PC-9 (cell line): ENCODE results near the gene RHOBTB1. TPM values are rescaled to one million over a fixed set of nuclear protein-coding genes. Genes with fewer than 3 reads are reported as not detected.

Source experiments
- BruUV-seq: library from RNA; stranded (reverse); fragments of 400-500 nt; replicated peaks from 2 replicates; lab custom pipeline; 2021; lab: Mats Ljungman, UMichigan
- CTCF ChIA-PET: fragments of 300-600 bp; sonication (Branson Sonifier 250); formaldehyde crosslinking; loops from one replicate; lab custom pipeline; 2022; ENCODE audit warnings: antibody characterized with exemption; lab: Charles Lee
- POLR2A ChIA-PET: fragments of 300-600 bp; sonication (Branson Sonifier 250); formaldehyde crosslinking; loops from one replicate; lab custom pipeline; 2022; ENCODE audit warnings: antibody characterized with exemption; ENCODE audit not compliant: unreplicated experiment; lab: Charles Lee
- DNase-seq, 2 experiments: peaks; one replicate each; pipeline versions ENCODE4 v3.0.0 to v3.0.0-alpha.2; 2015 to 2022; ENCODE audit warnings: mixed read lengths in 1 of 2
- H2AFZ ChIP-seq: fragments of 200-600 bp; sonication (generic); 2 replicates; pipeline ENCODE4 v1.8.1; 2017; ENCODE audit warnings: antibody characterized with exemption
- H3F3A ChIP-seq: fragments of 200-600 bp; sonication (generic); 2 replicates; pipeline ENCODE4 v1.8.1; 2017; ENCODE audit warnings: antibody characterized with exemption, mild to moderate bottlenecking, low read depth; ENCODE audit not compliant: insufficient read depth
- H3K27ac ChIP-seq: fragments of 200-600 bp; sonication (generic); 2 replicates; pipeline ENCODE4 v1.6.1; 2016; ENCODE audit warnings: mixed run types
- H3K27me3 ChIP-seq: fragments of 200-600 bp; sonication (generic); 2 replicates; pipeline ENCODE4 v1.6.1; 2016; ENCODE audit warnings: low read depth, mixed run types; ENCODE audit not compliant: insufficient read depth
- H3K36me3 ChIP-seq: fragments of 200-600 bp; sonication (generic); 2 replicates; pipeline ENCODE4 v1.6.1; 2016; ENCODE audit warnings: low read depth, mixed run types
- H3K4me1 ChIP-seq: fragments of 200-600 bp; sonication (generic); replicated peaks from 2 replicates; pipeline ENCODE4 v1.6.1; 2016; ENCODE audit warnings: mixed run types; ENCODE audit not compliant: insufficient read depth
- H3K4me2 ChIP-seq: fragments of 200-600 bp; sonication (generic); 2 replicates; pipeline ENCODE4 v1.6.1; 2017; ENCODE audit warnings: mixed run types
- H3K4me3 ChIP-seq: fragments of 200-600 bp; sonication (generic); 2 replicates; pipeline ENCODE4 v1.6.1; 2016; ENCODE audit warnings: mixed run types
- H3K79me2 ChIP-seq: fragments of 200-600 bp; sonication (generic); 2 replicates; pipeline ENCODE4 v1.6.1; 2017; ENCODE audit warnings: low read depth, mixed run types
- H3K9me2 ChIP-seq: fragments of 200-600 bp; sonication (generic); 2 replicates; pipeline ENCODE4 v1.8.1; 2017; ENCODE audit warnings: mild to moderate bottlenecking; ENCODE audit not compliant: insufficient read depth
- H3K9me3 ChIP-seq: fragments of 200-600 bp; sonication (generic); 2 replicates; pipeline ENCODE4 v1.8.1; 2016; ENCODE audit warnings: low read depth; ENCODE audit not compliant: insufficient read depth
- H4K20me1 ChIP-seq: fragments of 200-600 bp; sonication (generic); 2 replicates; pipeline ENCODE4 v1.8.1; 2017; ENCODE audit not compliant: insufficient read depth
- EZH2 ChIP-seq: fragments of 200-600 bp; sonication (generic); IDR thresholded peaks from 2 replicates; pipeline ENCODE4 v1.8.0; 2017; ENCODE audit warnings: antibody characterized with exemption, low read depth
- intact Hi-C: fragments of 100-400 bp; cut with micrococcal nuclease; formaldehyde crosslinking; loops from one replicate; pipeline ENCODE4 v1.10.0; 2022; ENCODE audit not compliant: unreplicated experiment
- total RNA-seq: library from RNA; stranded (reverse); gene quantifications from 2 replicates; pipeline ENCODE4 v1.2.3, GENCODE V29; 2021
- TF ChIP-seq, protein P1 (sequence below): fragments of 200-600 bp; sonication (generic); conservative IDR thresholded peaks from 2 replicates; pipeline ENCODE4 v1.6.1; 2017; ENCODE audit warnings: mixed run types, antibody characterized with exemption, mild to moderate bottlenecking, moderate library complexity

RHOBTB1 gene
- total RNA-seq, 1 experiment from 2014 or later: 5.2 TPM

DNA sequence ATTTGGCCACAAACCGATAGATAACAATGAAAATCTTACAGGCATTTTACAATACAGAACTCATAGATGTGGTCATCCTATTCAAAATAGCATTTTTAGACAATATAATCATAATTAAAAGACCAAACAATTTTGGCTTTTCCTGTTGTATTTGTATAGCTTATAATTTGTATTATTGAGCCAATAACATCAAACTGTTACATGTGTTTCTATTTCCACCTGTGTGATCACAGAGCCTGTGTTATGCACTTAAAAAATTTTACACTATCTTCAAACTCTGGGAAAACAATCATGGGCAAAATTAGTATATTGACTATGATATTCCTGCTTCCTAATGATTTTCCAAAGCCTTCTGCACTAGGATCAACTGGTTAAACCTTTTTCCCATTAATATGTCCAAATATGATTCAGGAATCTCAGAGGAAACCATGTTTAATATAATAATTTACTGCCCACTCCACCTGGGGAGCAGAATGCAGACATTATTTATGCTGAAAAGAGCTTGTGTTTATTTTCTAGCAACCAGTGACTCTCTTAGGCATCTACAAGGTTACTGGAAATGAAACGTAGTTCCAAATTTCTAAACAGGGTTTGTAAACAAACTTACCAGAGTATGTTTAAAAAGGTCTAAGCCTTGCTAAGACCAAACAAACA is 1.7 kb downstream of the RHOBTB1 start:
- Histone ChIP-seq H3K36me3 (no peaks in the 10 kb centered on the region), H3K9me3 (no peaks in the 10 kb centered on the region), H3K4me1 (peaks cover 12% of the 10 kb centered on the region), H2AFZ (peak overlapping the region; percentile 99), H3K27me3 (no peaks in the 10 kb centered on the region), H3K4me2 (peak overlapping the region; percentile 95), H3K27ac (no peak overlapping the region), H3F3A (0 out of 2 replicates have a peak, but pooled peaks cover 4% of the 10 kb centered on the region), H3K4me3 (peak overlapping the region; percentile 95), H4K20me1 (no peaks in the 10 kb centered on the region), H3K79me2 (0 out of 2 replicates have a peak, but pooled peaks cover 3% of the 10 kb centered on the region), H3K9me2 (no peaks in the 10 kb centered on the region)
- ChIA-PET POLR2A (interaction anchor here (0.6 kb wide), 1 partner anchor 38 kb away, joined by 6 read pairs; no protein-coding TSS in a partner anchor), CTCF (no interaction called here)
- DNase-seq: no peak
- TF ChIP-seq, protein P1, sequence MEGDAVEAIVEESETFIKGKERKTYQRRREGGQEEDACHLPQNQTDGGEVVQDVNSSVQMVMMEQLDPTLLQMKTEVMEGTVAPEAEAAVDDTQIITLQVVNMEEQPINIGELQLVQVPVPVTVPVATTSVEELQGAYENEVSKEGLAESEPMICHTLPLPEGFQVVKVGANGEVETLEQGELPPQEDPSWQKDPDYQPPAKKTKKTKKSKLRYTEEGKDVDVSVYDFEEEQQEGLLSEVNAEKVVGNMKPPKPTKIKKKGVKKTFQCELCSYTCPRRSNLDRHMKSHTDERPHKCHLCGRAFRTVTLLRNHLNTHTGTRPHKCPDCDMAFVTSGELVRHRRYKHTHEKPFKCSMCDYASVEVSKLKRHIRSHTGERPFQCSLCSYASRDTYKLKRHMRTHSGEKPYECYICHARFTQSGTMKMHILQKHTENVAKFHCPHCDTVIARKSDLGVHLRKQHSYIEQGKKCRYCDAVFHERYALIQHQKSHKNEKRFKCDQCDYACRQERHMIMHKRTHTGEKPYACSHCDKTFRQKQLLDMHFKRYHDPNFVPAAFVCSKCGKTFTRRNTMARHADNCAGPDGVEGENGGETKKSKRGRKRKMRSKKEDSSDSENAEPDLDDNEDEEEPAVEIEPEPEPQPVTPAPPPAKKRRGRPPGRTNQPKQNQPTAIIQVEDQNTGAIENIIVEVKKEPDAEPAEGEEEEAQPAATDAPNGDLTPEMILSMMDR: no peak
- TF ChIP-seq EZH2: no peak
- BruUV-seq: no TSS peak
- intact Hi-C loops: no loop called here

DNA sequence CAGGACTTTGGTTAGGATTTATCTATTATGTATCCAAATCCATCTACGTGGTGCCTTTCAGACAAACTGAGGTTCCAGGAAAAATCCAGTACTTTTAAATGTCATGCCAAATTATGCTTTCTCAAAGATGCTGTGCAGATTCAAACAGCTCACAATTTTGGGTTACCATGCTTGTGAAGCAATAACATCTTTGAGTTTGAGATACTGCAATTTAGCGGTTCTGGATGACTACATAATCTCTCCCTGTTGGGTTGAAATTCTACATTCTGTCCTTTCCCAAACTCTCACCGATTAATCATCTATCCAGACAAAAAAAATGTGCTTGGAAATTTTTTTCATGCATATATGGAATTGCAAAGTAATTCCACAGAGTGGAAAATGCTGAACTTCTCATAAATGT is 3.5 kb downstream of the RHOBTB1 start:
- intact Hi-C loops: no loop called here
- TF ChIP-seq, protein P1: no peak
- no peak for TF ChIP-seq EZH2
- peaks cover 12% of the 10 kb centered on the region for H3K4me1 ChIP-seq
- H3K9me2 ChIP-seq: no peaks in the 10 kb centered on the region
- 0 out of 2 replicates have a peak, but pooled peaks cover 4% of the 10 kb centered on the region for H3F3A ChIP-seq
- H3K27ac ChIP-seq: no peak overlapping the region
- 0 out of 2 replicates have a peak, but pooled peaks cover 3% of the 10 kb centered on the region for H3K79me2 ChIP-seq
- no peaks in the 10 kb centered on the region for H4K20me1 ChIP-seq
- ChIA-PET POLR2A (no interaction called here), CTCF (no interaction called here)
- DNase-seq: no peak
- H3K4me3 ChIP-seq: no peak overlapping the region
- no peaks in the 10 kb centered on the region for H3K36me3 ChIP-seq
- H3K9me3 ChIP-seq: no peaks in the 10 kb centered on the region
- BruUV-seq: no TSS peak
- H3K4me2 ChIP-seq: no peak overlapping the region
- H2AFZ ChIP-seq: no peak overlapping the region
- H3K27me3 ChIP-seq: no peaks in the 10 kb centered on the region

DNA sequence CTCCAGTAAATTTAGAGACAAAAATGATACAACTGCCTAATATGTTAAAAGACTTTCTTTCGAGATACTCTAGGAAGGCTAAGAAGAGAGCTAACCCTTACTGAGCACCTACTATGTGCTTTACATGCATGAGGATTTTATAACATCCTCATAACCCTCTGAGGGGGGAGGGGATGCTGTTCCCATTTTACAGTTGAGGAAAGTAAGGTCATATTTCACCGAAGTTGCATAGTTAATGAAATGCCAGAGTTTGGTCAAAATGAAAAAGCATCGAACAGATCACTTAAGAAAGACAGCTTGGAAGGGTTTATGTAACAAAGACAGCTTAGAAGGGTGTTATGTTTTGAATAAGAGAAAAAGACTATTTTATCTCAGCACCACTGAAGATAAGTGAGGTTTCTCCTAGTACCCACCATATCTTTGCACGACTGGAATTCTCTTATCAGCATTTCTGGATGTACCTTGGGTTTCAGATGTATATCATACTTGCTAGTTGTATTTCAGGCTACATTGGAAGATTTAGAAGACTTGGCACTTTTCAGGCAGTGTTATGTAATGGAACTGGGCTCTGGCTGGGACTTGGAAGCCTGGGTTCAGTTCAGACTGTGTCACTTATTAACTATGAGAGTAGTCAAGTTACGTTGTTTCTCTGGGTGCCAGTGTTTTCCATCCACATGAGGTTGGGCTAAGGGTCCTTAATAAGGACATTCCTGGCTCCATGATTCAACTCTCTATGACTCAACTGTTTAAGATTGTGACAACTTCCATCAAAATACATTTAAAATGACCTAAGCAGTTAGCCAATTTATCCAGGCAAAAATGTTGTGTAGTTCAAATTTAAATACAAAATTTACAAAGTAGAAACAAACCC is 6.0 kb downstream of the RHOBTB1 start:
- intact Hi-C loops: no loop called here
- Histone ChIP-seq H3K4me1 (peaks cover 11% of the 10 kb centered on the region), H3K4me3 (no peak overlapping the region), H3K4me2 (no peak overlapping the region), H3K79me2 (0 out of 2 replicates have a peak, but pooled peaks cover 3% of the 10 kb centered on the region), H4K20me1 (no peaks in the 10 kb centered on the region), H3K36me3 (no peaks in the 10 kb centered on the region), H3F3A (0 out of 2 replicates have a peak, but pooled peaks cover 4% of the 10 kb centered on the region), H3K9me2 (no peaks in the 10 kb centered on the region), H3K9me3 (no peaks in the 10 kb centered on the region), H3K27me3 (no peaks in the 10 kb centered on the region), H2AFZ (no peak overlapping the region), H3K27ac (no peak overlapping the region)
- ChIA-PET CTCF (no interaction called here), POLR2A (no interaction called here)
- no peak for TF ChIP-seq EZH2
- TF ChIP-seq, protein P1: no peak
- no TSS peak for BruUV-seq
- no peak for DNase-seq
